ENCODE measurements around the gene GDF3.
A peak's percentile ranks its signal among the peaks of the same experiment; 100 is the strongest.

DNA sequence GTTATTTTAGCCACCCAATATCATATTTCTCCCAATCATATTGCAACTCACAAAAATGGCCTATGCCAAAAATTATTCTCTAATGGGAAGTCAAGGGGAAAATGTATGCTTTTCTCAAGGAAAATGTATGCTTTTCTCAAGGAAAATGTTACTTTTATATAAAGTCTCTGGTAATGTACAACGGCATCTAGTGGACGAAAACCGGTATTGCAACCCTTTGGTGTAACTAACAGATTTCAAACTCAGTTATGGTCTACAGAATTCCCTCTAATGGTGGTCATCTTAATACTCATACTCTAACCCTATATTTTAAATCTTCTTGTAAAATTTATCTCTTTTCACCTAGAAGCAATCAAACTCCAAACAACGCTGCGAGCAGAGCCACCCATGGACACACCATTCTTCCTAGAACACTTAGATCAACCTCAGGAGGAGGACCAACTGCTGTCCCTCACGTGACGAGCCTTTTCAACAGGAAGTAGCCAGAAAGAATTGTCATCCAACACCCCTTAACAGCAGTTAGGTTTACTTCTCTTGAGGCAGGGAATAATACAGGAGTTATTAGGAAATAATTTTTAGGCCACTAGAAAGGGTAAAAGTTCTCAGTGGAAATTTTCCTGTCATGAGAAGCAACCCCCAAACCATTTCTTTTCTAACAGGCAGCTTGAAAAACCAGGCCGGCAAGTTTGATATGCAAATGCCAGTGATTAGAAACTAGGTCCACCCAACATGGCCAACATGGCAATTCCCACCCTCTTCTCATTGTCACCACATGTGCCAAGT is 50.0 kb downstream of the GDF3 start:
- TF ChIP-seq POLR2A (IDR thresholded peaks at IDR 0.05; ENCODE audit: low read length) = no peak
- TF ChIP-seq, protein P1, sequence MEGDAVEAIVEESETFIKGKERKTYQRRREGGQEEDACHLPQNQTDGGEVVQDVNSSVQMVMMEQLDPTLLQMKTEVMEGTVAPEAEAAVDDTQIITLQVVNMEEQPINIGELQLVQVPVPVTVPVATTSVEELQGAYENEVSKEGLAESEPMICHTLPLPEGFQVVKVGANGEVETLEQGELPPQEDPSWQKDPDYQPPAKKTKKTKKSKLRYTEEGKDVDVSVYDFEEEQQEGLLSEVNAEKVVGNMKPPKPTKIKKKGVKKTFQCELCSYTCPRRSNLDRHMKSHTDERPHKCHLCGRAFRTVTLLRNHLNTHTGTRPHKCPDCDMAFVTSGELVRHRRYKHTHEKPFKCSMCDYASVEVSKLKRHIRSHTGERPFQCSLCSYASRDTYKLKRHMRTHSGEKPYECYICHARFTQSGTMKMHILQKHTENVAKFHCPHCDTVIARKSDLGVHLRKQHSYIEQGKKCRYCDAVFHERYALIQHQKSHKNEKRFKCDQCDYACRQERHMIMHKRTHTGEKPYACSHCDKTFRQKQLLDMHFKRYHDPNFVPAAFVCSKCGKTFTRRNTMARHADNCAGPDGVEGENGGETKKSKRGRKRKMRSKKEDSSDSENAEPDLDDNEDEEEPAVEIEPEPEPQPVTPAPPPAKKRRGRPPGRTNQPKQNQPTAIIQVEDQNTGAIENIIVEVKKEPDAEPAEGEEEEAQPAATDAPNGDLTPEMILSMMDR (IDR thresholded peaks at IDR 0.05) = peak; percentile 70
